Endothelial cell (in vitro differentiated cells): ENCODE results near the gene PPFIA4. TPM values are rescaled to one million over a fixed set of nuclear protein-coding genes. Genes with fewer than 3 reads are reported as not detected.

Experiments used
- DNase-seq: peaks from one replicate; pipeline ENCODE4 v3.0.0; 2021; ENCODE audit warnings: low spot score
- H3K27ac Mint-ChIP-seq: one replicate; pipeline ENCODE4 v1.8.0; 2021; ENCODE audit warnings: mixed read lengths, inconsistent platforms; ENCODE audit not compliant: unreplicated experiment
- H3K27me3 Mint-ChIP-seq: one replicate; pipeline ENCODE4 v1.8.0; 2021; ENCODE audit warnings: mild to moderate bottlenecking, moderate library complexity, mixed read lengths, inconsistent platforms; ENCODE audit not compliant: unreplicated experiment
- H3K36me3 Mint-ChIP-seq: one replicate; pipeline ENCODE4 v1.8.0; 2021; ENCODE audit warnings: mild to moderate bottlenecking, low read depth, mixed read lengths, inconsistent platforms; ENCODE audit not compliant: unreplicated experiment
- H3K4me1 Mint-ChIP-seq: one replicate; pipeline ENCODE4 v1.8.0; 2021; ENCODE audit warnings: mild to moderate bottlenecking, mixed read lengths, inconsistent platforms; ENCODE audit not compliant: unreplicated experiment
- H3K4me3 Mint-ChIP-seq: one replicate; pipeline ENCODE4 v1.8.0; 2021; ENCODE audit warnings: mild to moderate bottlenecking, mixed read lengths, inconsistent platforms; ENCODE audit not compliant: unreplicated experiment
- H3K9me3 Mint-ChIP-seq: one replicate; pipeline ENCODE4 v1.8.0; 2021; ENCODE audit warnings: mixed read lengths, inconsistent platforms; ENCODE audit not compliant: unreplicated experiment
- CTCF ChIP-seq: fragments of 200-600 bp; sonication (generic); IDR thresholded peaks from one replicate; pipeline ENCODE4 v1.5.0; 2021; ENCODE audit warnings: antibody characterized with exemption; ENCODE audit not compliant: unreplicated experiment
- total RNA-seq: library from RNA; stranded (reverse); fragmentation: NEBNext Ultra II Directional; extraction: Animal tissue kit (Norgen Biotek cat#: 25700); gene quantifications from one replicate; pipeline ENCODE4 v1.2.1, GENCODE V29; 2021; ENCODE audit not compliant: unreplicated experiment

The PPFIA4 gene
- total RNA-seq, 1 donor from 2014 or later, result 4.0 TPM

- Mint-ChIP-seq H3K27ac (no peak overlapping the region), H3K4me1 (peaks cover 63% of the 10 kb centered on the region), H3K9me3 (no peaks in the 10 kb centered on the region), H3K4me3 (peak overlapping the region; percentile 81), H3K27me3 (peaks cover 29% of the 10 kb centered on the region), H3K36me3 (peaks cover 4% of the 10 kb centered on the region)
- no peak for TF ChIP-seq CTCF
- DNase-seq, result no peak
These were observed 100.0 kb downstream of the PPFIA4 start for GRCh38 chr1:203126151-203126865.

- Mint-ChIP-seq H3K27ac (no peak overlapping the region), H3K9me3 (no peaks in the 10 kb centered on the region), H3K4me1 (peaks cover 55% of the 10 kb centered on the region), H3K36me3 (no peaks in the 10 kb centered on the region), H3K4me3 (peak overlapping the region; percentile 81), H3K27me3 (peaks cover 26% of the 10 kb centered on the region)
- DNase-seq, result no peak
- no peak for TF ChIP-seq CTCF
These were observed 100.8 kb downstream of the PPFIA4 start for GRCh38 chr1:203126866-203127665.

GRCh38 chr1:203127666-203128430 lies 101.6 kb downstream of the PPFIA4 start, which contains the start of gene ADORA1:
Gene ADORA1 (plus strand): TSS chr1:203127726. CDS start chr1:203128842, 1,116 bp downstream.
- TF ChIP-seq CTCF, result no peak
- H3K36me3 Mint-ChIP-seq, result no peaks in the 10 kb centered on the region
- H3K4me3 Mint-ChIP-seq, result peak within 1 kb of the TSS; percentile 87
- peak; percentile 69 for DNase-seq
- H3K27ac Mint-ChIP-seq, result no peak within 1 kb of the TSS
- H3K9me3 Mint-ChIP-seq, result no peaks in the 10 kb centered on the region
- H3K4me1 Mint-ChIP-seq, result peaks cover 49% of the 10 kb centered on the region
- peaks cover 23% of the 10 kb centered on the region for H3K27me3 Mint-ChIP-seq

- no peak for TF ChIP-seq CTCF
- no peak for DNase-seq
- H3K4me3 Mint-ChIP-seq, result peak overlapping the region; percentile 87
- no peak overlapping the region for H3K27ac Mint-ChIP-seq
- no peaks in the 10 kb centered on the region for H3K9me3 Mint-ChIP-seq
- H3K4me1 Mint-ChIP-seq, result peaks cover 49% of the 10 kb centered on the region
- H3K36me3 Mint-ChIP-seq, result no peaks in the 10 kb centered on the region
- H3K27me3 Mint-ChIP-seq, result peaks cover 23% of the 10 kb centered on the region
These were observed 102.1 kb downstream of the PPFIA4 start for GRCh38 chr1:203128431-203128715.

Other genes starting within 250 kb of the PPFIA4 start
- 195 TPM for gene KDM5B, start 218.1 kb upstream of the PPFIA4 start, total RNA-seq
- 2.0 TPM for gene PCAT6, start 215.5 kb upstream of the PPFIA4 start, total RNA-seq
- gene RABIF, start 137.3 kb upstream of the PPFIA4 start, total RNA-seq, result 13.5 TPM
- 31.5 TPM for gene KLHL12, start 99.3 kb upstream of the PPFIA4 start, total RNA-seq
- 52.9 TPM for gene ADIPOR1, start 68.2 kb upstream of the PPFIA4 start, total RNA-seq
- gene CYB5R1, start 59.2 kb upstream of the PPFIA4 start, total RNA-seq, result 56.5 TPM
- 65.5 TPM for gene TMEM183A, start 19.1 kb upstream of the PPFIA4 start, total RNA-seq
- gene MYOG, start 59.5 kb downstream of the PPFIA4 start, total RNA-seq, result 15.7 TPM
- 16.3 TPM for gene ADORA1, start 101.2 kb downstream of the PPFIA4 start, total RNA-seq
- not detected for gene MYBPH, start 149.3 kb downstream of the PPFIA4 start, total RNA-seq
- 0.21 TPM for gene CHI3L1, start 160.2 kb downstream of the PPFIA4 start, total RNA-seq
- not detected for gene CHIT1, start 203.2 kb downstream of the PPFIA4 start, total RNA-seq